Measurements from ENCODE around the gene REN. TPM values are rescaled to one million over a fixed set of nuclear protein-coding genes. Genes with fewer than 3 reads are reported as not detected.

The REN gene
- total and polyA plus RNA-seq, 2 of the 8 experiments (the other 6 are each of a cell fraction or from before 2014, with no cell fraction given) = 0.05 TPM; not detected in 1

GRCh38 chr1:204126386-204126785 is 39.8 kb downstream of the REN start (continued):
- TF ChIP-seq, protein P1, sequence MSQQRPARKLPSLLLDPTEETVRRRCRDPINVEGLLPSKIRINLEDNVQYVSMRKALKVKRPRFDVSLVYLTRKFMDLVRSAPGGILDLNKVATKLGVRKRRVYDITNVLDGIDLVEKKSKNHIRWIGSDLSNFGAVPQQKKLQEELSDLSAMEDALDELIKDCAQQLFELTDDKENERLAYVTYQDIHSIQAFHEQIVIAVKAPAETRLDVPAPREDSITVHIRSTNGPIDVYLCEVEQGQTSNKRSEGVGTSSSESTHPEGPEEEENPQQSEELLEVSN (IDR thresholded peaks at IDR 0.05) = no peak
- TF ChIP-seq GABPA (IDR thresholded peaks at IDR 0.05; ENCODE audit: borderline replicate concordance, insufficient read depth, low read length) = no peak
